GM18507 (cell line): ENCODE measurements around the gene MYO9A.
A peak's percentile ranks its signal among the peaks of the same experiment; 100 is the strongest.
"Not testable (repeated sequence)": the region's sequence is repeated elsewhere in the genome, so short reads cannot be mapped to it uniquely, and the experiment has no call there.

Experiments used
- DNase-seq: peaks from one replicate; pipeline ENCODE4 v3.0.0; 2011; ENCODE audit warnings: low read depth; ENCODE audit not compliant: insufficient read length; ENCODE audit errors: extremely low spot score
- FAIRE-seq: peaks from 2 replicates; lab custom pipeline; 2011; peaks lifted over from hg19 to GRCh38; lab: Jason Lieb, UNC

MYO9A gene

DNA sequence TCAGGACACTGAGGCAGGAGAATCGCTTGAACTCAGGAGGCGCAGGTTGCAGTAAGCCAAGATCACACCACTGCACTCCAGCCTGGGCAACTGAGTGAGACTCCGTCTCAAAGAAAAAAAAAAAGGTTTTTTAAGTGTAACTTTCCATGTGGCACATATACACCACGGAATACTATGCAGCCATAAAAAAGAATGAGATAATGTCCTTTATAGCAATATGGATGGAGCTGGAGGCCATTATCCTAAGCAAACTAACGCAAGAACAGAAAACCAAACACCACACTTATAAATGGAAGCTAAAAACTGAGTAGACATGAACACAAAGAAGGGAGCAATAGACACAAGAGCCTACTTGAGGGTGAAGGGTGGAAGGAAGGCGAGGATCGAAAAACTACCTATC, 64.7 kb downstream of the MYO9A start:
- DNase-seq, FAIRE-seq: not testable (repeated sequence)

GRCh38 chr15:72050700-72051099, 67.2 kb downstream of the MYO9A start:
- no peak for DNase-seq
- FAIRE-seq: no peak

- DNase-seq (no peak), FAIRE-seq (no peak)
Measured at GRCh38 chr15:72047020-72047419, 70.9 kb downstream of the MYO9A start.

DNA sequence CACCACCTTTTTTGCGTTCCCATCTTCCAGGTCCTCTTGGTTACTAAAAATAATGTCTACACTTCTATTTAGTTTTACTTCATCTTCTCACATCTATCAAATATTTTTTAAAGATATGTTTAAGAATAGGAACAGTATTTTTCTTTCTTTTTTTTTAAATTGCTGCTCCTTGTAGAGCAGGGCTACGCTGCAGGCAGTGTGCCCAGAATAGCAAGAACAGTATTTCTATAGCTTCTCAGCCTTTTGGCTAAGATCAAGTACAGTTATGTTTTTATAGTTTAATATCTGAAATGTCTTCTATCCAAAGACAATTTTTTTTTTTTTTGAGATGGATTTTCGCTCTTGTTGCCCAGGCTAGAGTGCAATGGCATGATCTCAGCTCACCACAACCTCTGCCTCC, 73.0 kb downstream of the MYO9A start:
- FAIRE-seq: no peak
- no peak for DNase-seq

DNA sequence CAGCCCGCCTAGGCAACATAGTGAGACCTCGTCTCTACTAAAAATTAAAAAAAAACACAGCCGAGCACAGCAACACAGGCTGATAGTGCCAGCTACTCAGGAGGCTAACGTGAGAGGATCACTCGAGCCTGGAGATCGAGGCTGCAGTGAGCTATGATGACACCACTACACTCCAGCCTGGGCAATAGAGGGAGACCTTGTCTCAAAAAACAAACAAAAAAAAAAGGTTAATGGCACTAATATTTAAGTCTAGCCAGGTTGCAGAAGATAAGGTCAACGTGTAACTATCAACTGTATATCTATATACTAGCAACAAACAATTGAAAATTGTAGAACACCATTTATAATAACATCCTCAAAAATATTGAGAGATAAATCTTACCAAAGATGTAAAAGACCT, 75.1 kb downstream of the MYO9A start:
- FAIRE-seq (peak; percentile 18), DNase-seq (no peak)

GRCh38 chr15:72042054-72042453, 75.9 kb downstream of the MYO9A start:
- DNase-seq: no peak

DNA sequence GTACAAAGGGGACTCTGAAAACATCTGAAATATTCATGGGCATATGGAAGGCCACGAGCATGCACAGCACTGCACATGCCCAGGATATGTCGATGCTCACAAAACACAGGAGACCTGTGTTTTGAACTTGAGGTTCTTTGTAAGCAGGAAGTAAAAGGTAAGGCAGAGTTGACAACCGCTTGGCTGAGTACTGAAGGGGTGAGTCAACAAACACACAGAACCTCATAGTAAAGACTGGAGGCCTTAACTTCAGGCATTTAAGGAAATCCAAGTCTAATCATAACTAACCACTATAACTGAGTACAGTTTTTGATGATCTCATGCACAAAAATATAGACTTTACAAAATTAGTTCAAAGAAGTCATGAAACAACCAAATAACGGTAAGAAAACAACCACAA, 80.6 kb downstream of the MYO9A start:
- FAIRE-seq (no peak), DNase-seq (no peak)

More at GRCh38 chr15:72042054-72042453, 75.9 kb downstream of the MYO9A start:
- FAIRE-seq: no peak

- FAIRE-seq (no peak), DNase-seq (no peak)
Measured at GRCh38 chr15:72034859-72035650, 82.9 kb downstream of the MYO9A start.

DNA sequence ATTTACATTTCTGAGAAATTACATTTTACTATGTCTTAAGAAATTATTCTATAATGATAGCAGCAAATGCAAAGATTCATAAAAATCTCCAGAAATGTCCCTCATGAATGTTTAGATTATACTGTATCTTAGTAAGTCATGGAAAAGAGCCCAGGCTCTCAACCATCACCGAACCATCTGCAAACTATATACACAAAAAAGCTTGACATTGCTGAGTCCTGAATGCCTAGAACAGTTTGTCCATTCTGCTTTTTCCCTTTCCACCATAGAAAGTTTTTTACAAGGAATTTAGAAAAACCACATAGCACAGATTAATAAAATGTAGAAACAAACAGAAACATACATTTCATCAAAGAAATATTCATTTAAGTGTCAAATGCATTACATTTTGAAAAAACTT, 83.6 kb downstream of the MYO9A start:
- no peak for FAIRE-seq

GRCh38 chr15:72033711-72034110, 84.2 kb downstream of the MYO9A start:
- DNase-seq: no peak
- FAIRE-seq: no peak

More for the DNA sequence above, 83.6 kb downstream of the MYO9A start:
- no peak for DNase-seq

GRCh38 chr15:72033285-72033684, 84.7 kb downstream of the MYO9A start:
- DNase-seq: no peak
- no peak for FAIRE-seq

- FAIRE-seq: no peak
Measured at GRCh38 chr15:72021604-72022003, 96.3 kb downstream of the MYO9A start.

GRCh38 chr15:72020799-72021198, 97.2 kb downstream of the MYO9A start:
- DNase-seq: no peak
- FAIRE-seq: no peak

More at GRCh38 chr15:72021604-72022003, 96.3 kb downstream of the MYO9A start:
- DNase-seq: no peak

DNA sequence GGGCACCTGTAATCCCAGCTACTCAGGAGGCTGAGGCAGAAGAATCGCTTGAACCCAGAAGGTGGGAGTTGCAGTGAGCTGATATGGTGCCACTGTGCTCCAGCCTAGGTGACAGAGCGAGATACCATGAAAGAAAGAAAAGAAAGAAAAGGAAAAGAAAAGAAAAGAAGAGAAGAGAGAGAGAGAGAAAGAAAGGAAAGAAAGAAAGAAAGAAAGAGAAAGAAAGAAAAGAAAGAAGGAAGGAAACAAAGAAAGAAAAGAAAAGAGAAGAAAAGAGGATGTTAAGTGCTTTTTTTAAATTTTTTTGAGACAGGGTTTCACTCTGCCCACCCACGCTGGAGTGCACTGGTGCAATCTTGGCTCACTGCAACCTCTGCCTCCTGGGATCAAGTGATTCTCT, 103.4 kb downstream of the MYO9A start:
- DNase-seq, FAIRE-seq: not testable (repeated sequence)

GRCh38 chr15:72013703-72014102, 104.2 kb downstream of the MYO9A start:
- DNase-seq: no peak
- no peak for FAIRE-seq

DNA sequence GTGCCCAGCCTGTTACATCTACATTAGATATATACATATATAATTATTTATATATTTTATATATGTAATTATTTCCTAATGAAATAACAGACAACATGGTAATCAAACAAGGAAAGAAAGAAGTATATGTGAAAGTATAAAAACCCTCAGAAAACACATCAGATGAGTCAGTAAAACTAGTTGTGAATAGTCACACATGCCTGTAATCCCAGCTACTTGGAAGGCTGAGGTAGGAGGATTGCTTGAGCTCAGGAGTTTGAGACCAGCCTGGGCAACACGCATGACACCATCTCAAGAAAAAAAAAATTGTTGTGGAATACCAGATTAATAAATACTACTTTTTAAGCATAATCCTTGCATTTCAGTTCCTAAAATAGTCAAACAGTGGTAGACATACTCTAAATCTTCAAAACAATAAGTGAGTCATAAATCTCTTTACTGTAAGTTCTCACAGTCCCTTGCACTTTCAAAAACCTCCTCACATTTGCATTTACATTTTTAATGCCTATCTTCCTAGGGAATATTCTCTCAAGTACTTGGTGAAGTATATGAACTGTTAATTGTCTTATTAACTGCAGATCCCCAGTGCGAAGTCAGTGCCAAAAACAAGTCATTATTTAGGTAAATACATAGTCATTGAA, 106.5 kb downstream of the MYO9A start:
- peak; percentile 31 for FAIRE-seq
- DNase-seq: no peak

- FAIRE-seq (peak; percentile 69), DNase-seq (no peak)
Measured at GRCh38 chr15:72009222-72009621, 108.7 kb downstream of the MYO9A start.

DNA sequence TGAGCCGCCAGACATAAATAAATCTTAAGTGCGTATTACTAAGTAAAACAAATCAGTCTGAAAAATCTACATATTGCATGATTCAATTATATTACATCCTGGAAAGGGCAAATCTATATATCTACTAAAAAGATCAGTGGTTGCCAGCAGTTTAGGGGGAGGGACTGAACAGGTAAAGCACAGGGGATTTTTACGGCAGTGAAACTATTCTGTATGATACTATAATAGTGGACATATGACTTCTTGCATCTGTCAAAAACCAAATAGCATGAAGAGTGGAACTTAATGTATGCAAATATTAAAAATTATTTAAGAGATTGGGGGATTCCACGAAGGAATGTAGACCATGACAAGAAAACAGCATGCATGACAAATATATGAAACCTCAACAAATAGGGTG, 111.6 kb downstream of the MYO9A start:
- DNase-seq (no peak), FAIRE-seq (no peak)

DNA sequence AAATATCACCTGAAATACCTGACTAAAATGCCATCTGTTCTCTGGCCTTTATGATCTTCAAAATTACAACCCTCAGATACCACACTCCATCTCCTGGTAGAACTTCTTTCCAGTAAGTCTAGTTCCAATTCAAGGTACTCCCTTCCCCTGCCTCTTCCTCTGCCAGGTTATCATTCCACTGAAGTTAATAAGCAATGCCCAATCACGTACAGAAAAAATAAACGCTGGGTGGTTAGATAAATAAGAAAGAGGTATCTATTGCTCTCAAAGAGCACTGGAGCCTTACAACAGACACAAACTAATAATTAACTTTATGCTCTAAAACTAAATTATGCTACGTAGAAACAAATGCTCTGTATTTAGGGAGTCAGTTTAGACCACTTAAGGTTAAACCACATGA, 112.5 kb downstream of the MYO9A start:
- FAIRE-seq: no peak
- no peak for DNase-seq

DNA sequence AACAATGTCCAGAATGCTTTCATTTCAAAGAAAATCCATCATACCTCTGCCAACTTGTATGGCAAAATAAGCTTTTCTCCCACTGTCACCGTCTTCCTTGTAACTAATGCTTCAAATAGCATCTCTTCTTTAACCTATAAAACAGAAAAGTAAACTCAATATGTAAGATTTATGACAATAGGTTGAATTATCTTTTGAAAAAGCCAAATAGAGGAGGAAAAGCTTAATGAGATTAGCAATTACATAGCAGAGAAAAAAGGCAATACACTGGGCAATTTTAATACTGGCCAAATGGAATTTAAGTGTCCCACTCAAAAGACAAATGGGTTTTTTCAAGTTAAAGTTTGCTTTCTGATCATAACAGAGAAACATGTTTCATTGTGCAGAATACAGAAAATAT, 118.1 kb downstream of the MYO9A start:
- DNase-seq: no peak
- FAIRE-seq: no peak

- not testable (repeated sequence) for DNase-seq, FAIRE-seq
Measured at GRCh38 chr15:71998717-71999116, 119.2 kb downstream of the MYO9A start.
